Upper lobe of left lung (tissue), 6 donors: ENCODE measurements around the gene ATP5F1B. TPM values are rescaled to one million over a fixed set of nuclear protein-coding genes. Genes with fewer than 3 reads are reported as not detected.

Experiments used
- ATAC-seq, 2 donors: fragments of 200-7000 bp; cut with Tn5 transposase; one replicate each; pipeline ENCODE4 v1.9.1; 2022; ENCODE audit warnings: mild to moderate bottlenecking in 2 of 2, moderate library complexity in 2 of 2; ENCODE audit not compliant: low FRiP score in 2 of 2
- DNase-seq, 2 donors: peaks; one replicate each; pipeline ENCODE4 v3.0.0-alpha.2; 2019 to 2020
- H3K27ac ChIP-seq, 4 donors: fragments of 200-600 bp; sonication (generic); one replicate each; pipeline ENCODE4 v1.5.1; 2016 to 2019
- H3K27me3 ChIP-seq, 4 donors: fragments of 200-600 bp; sonication (generic); one replicate each; pipeline ENCODE4 v1.5.1; 2017 to 2019
- H3K36me3 ChIP-seq, 4 donors: fragments of 200-600 bp; sonication (generic); one replicate each; pipeline ENCODE4 v1.5.1; 2016 to 2019
- H3K4me1 ChIP-seq, 4 donors: fragments of 200-600 bp; sonication (generic); one replicate each; pipeline ENCODE4 v1.5.1; 2018 to 2019
- H3K4me3 ChIP-seq, 4 donors: fragments of 200-600 bp; sonication (generic); one replicate each; pipeline ENCODE4 v1.5.1; 2017 to 2019; ENCODE audit warnings: mild to moderate bottlenecking in 2 of 4, moderate library complexity in 1 of 4
- H3K9me3 ChIP-seq, 4 donors: fragments of 200-600 bp; sonication (generic); one replicate each; pipeline ENCODE4 v1.5.1; 2018 to 2019
- EP300 ChIP-seq, 4 donors: sonication (generic); formaldehyde crosslinking; IDR thresholded peaks; one replicate each; pipeline ENCODE4 v1.5.1; 2017; ENCODE audit warnings: antibody characterized with exemption in 4 of 4, control low read depth in 2 of 4
- POLR2A ChIP-seq, 4 donors: fragments of 450-650 bp; IDR thresholded peaks; one replicate each; pipeline ENCODE4 v1.5.1; 2016 to 2017; ENCODE audit warnings: antibody characterized with exemption in 4 of 4, mild to moderate bottlenecking in 2 of 4
- POLR2AphosphoS5 ChIP-seq, 2 donors: sonication (generic); formaldehyde crosslinking; IDR thresholded peaks; one replicate each; pipeline ENCODE4 v1.5.1; 2017; ENCODE audit warnings: antibody characterized with exemption in 2 of 2
- WGBS, 2 donors: methylation state at CpG; one replicate each; pipeline ENCODE4 v1.1.5; 2017 to 2018; 5-methylcytosine and 5-hydroxymethylcytosine counted together
- total RNA-seq, 6 donors: library from RNA; depleted of rRNA in 4 of 6; stranded (reverse); fragments of >200 nt in 4 of 6; gene quantifications; one replicate each; pipeline versions ENCODE4 v1.1.0 to v1.2.1, GENCODE V29; 2016 to 2021
- TF ChIP-seq, protein P1 (sequence below), 6 experiments: fragments of 450-650 bp in 4 of 6; fragments of 200-600 bp in 2 of 6; sonication (generic) in 2 of 6; IDR thresholded peaks; one replicate each; pipeline ENCODE4 v1.5.1; 2016 to 2019; ENCODE audit warnings: antibody characterized with exemption in 6 of 6
- donor health status: DM: no; HTN: no; CAD: no; lungs with moderate emphysema.
- donor health status: DM: no; HTN: yes; CAD: no; lungs with severe emphysema.

ATP5F1B gene
- total RNA-seq, 6 donors from 2014 or later = 245 to 404 (median 317) TPM

DNA sequence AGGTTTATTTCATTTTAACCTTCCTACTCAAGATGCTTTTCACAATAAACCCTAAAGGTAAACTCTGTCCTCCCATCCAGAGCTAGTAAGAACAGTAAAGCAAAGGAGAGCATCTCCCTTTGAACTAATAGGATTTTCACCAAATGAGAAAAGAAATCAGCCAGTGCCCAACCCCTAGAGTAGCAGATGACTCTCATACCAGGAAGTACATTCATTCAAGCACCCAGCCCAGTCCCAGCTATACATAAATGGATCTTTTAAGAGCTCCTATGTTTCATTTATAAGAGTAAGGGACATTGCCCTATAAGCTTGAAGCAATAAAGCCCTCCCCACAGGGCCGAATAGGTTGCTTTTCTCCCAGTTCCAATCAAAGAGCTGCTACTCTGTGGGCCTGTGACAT is 23.2 kb downstream of the ATP5F1B start:
- H3K4me1 ChIP-seq = peaks cover 21 to 54% (median 33%) of the 10 kb centered on the region in 4 donors
- no peak for ATAC-seq

DNA sequence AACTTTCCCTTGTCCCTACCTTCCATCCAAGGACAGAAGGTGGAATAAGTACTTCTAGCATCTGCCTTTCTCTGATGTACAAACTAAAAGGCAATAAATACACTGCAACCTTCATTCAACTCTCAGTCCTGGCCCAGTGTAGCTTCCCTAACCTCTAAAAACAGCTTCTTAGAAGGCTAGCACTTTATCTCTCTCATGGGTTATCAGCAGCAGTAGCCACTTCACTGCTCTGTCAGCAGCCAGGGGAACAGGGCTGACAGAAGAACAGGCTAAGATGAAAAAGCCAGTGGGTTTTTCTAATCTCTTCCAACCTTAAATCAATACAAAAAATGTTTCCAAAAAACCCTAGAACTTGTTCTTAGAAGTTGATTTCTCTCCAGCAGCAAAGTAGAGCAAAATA is 28.9 kb downstream of the ATP5F1B start:
- Histone ChIP-seq H3K36me3 (peaks cover 41 to 99% (median 70%) of the 10 kb centered on the region in 4 donors), H3K9me3 (no peaks in the 10 kb centered on the region), H3K27ac (no peak overlapping the region), H3K4me1 (peaks cover 0 to 21% (median 5%) of the 10 kb centered on the region in 4 donors), H3K4me3 (no peak overlapping the region), H3K27me3 (no peaks in the 10 kb centered on the region)
- no peak for ATAC-seq
- TF ChIP-seq POLR2AphosphoS5 (IDR thresholded peaks at IDR 0.05) (no peak), EP300 (IDR thresholded peaks at IDR 0.05) (no peak), POLR2A (IDR thresholded peaks at IDR 0.05) (no peak)
- TF ChIP-seq, protein P1, sequence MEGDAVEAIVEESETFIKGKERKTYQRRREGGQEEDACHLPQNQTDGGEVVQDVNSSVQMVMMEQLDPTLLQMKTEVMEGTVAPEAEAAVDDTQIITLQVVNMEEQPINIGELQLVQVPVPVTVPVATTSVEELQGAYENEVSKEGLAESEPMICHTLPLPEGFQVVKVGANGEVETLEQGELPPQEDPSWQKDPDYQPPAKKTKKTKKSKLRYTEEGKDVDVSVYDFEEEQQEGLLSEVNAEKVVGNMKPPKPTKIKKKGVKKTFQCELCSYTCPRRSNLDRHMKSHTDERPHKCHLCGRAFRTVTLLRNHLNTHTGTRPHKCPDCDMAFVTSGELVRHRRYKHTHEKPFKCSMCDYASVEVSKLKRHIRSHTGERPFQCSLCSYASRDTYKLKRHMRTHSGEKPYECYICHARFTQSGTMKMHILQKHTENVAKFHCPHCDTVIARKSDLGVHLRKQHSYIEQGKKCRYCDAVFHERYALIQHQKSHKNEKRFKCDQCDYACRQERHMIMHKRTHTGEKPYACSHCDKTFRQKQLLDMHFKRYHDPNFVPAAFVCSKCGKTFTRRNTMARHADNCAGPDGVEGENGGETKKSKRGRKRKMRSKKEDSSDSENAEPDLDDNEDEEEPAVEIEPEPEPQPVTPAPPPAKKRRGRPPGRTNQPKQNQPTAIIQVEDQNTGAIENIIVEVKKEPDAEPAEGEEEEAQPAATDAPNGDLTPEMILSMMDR (IDR thresholded peaks at IDR 0.05) = no peak
- DNase-seq = no peak

More for the DNA sequence above, 23.2 kb downstream of the ATP5F1B start:
- H3K27me3 ChIP-seq = no peaks in the 10 kb centered on the region
- TF ChIP-seq, protein P1 (IDR thresholded peaks at IDR 0.05) = no peak
- TF ChIP-seq POLR2AphosphoS5 (IDR thresholded peaks at IDR 0.05) (no peak), POLR2A (IDR thresholded peaks at IDR 0.05) (no peak), EP300 (IDR thresholded peaks at IDR 0.05) (no peak)
- no peaks in the 10 kb centered on the region for H3K9me3 ChIP-seq
- 82% methylated on average over 1 of the region's 1 CpG; no CpG with 5 or more reads in 1 of the 2 donors for whole genome bisulfite sequencing, 2 donors
- no peak overlapping the region for H3K4me3 ChIP-seq
- peaks cover 0 to 75% (median 17%) of the 10 kb centered on the region in 4 donors for H3K36me3 ChIP-seq
- no peak for DNase-seq
- H3K27ac ChIP-seq = peak overlapping the region in 1 of 4 donors; percentile 10

DNA sequence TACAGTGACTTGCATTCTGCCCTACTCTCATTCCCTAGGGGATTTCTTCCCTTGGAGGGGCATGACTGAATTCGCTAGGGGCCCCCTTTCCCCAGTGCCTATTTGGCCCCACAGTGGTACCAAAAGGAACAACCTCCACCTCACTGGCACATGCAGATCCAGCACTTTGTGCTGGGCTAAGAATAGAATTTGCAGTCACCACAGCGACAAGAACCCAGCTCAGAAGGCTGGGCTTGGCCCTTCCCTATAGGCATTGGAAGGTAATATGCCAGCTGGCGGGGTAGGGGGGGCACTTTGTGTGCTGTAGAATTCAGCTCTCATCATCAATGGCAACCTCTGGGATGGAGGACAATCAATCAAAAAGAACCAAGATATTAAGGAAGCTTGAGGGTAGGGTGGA is 29.5 kb downstream of the ATP5F1B start:
- TF ChIP-seq EP300 (IDR thresholded peaks at IDR 0.05) = no peak
- TF ChIP-seq, protein P1 (IDR thresholded peaks at IDR 0.05) = no peak
- no peak for TF ChIP-seq POLR2A (IDR thresholded peaks at IDR 0.05)
- no peak for TF ChIP-seq POLR2AphosphoS5 (IDR thresholded peaks at IDR 0.05)
- DNase-seq (no peak), ATAC-seq (no peak)
- Histone ChIP-seq H3K4me1 (peaks cover 0 to 21% (median 5%) of the 10 kb centered on the region in 4 donors), H3K36me3 (peaks cover 47 to 99% (median 72%) of the 10 kb centered on the region in 4 donors), H3K27ac (no peak overlapping the region), H3K4me3 (no peak overlapping the region), H3K9me3 (no peaks in the 10 kb centered on the region), H3K27me3 (no peaks in the 10 kb centered on the region)
- 97 to 98% methylated on average over 3 of the region's 3 CpGs for WGBS, 2 donors

DNA sequence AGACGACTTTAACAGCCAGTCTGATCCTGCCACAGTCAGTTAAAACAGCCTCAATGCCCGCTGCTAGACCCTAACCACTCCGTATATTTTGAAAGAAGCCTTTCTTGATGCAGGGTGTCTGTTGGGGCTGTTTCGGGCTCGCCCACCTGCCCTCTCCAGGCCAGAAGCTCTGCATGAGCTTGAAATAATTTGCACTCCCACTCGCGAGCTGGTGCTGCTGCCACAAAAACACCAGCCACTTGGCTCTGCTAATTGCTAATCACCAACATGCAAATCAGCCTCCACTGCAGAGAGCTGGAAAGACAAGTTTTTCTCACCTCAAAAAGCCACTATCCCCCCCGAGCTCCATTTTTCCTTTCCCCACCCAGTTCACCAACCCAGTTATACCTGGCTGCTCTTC is 31.2 kb downstream of the ATP5F1B start:
- peaks cover 63 to 100% (median 82%) of the 10 kb centered on the region in 4 donors for H3K36me3 ChIP-seq
- no peak for DNase-seq
- H3K9me3 ChIP-seq = no peaks in the 10 kb centered on the region
- no peak for ATAC-seq
- H3K4me1 ChIP-seq = peaks cover 0 to 14% (median 1%) of the 10 kb centered on the region in 4 donors
- no peaks in the 10 kb centered on the region for H3K27me3 ChIP-seq
- H3K4me3 ChIP-seq = no peak overlapping the region
- WGBS, 2 donors = 79 to 91% methylated on average over 8 of the region's 8 CpGs
- no peak for TF ChIP-seq POLR2A (IDR thresholded peaks at IDR 0.05)
- H3K27ac ChIP-seq = no peak overlapping the region

DNA sequence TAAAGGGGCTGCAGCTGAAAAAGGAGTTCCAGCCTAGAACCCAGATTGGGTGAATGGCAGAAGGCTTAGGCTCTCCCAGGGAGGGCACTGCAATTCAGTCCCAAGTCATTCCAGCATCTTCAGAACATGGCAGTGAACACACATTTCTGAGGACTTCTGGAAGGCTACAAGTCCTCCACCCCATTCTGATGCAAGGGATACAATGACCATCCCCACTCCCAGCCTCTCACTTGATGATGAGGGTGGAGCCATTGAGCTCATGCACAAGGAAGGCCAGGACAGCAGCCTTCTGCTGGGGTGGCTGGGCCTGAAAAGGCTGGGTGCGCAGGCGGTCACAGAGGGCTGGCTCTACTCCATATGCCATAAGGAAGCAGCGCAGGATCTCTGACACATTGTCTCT is 41.4 kb downstream of the ATP5F1B start:
- Histone ChIP-seq H3K27me3 (no peaks in the 10 kb centered on the region), H3K4me3 (no peak overlapping the region), H3K9me3 (no peaks in the 10 kb centered on the region), H3K4me1 (peaks cover 6 to 35% (median 23%) of the 10 kb centered on the region in 4 donors), H3K36me3 (peaks cover 78 to 100% (median 98%) of the 10 kb centered on the region in 4 donors), H3K27ac (no peak overlapping the region)
- TF ChIP-seq POLR2A (IDR thresholded peaks at IDR 0.05) (no peak), POLR2AphosphoS5 (IDR thresholded peaks at IDR 0.05) (no peak), EP300 (IDR thresholded peaks at IDR 0.05) (no peak)
- TF ChIP-seq, protein P1 (IDR thresholded peaks at IDR 0.05) = no peak
- DNase-seq (no peak), ATAC-seq (no peak)
- 93 to 100% methylated on average over 3 of the region's 3 CpGs for WGBS, 2 donors
